Subcutaneous adipose tissue (tissue), 4 donors: ENCODE results near the gene AP3D1. TPM values are rescaled to one million over a fixed set of nuclear protein-coding genes. Genes with fewer than 3 reads are reported as not detected.

Experiments
- total RNA-seq, 4 donors: library from RNA; depleted of rRNA; stranded (reverse); fragments of >200 nt; gene quantifications; one replicate each; pipeline ENCODE4 v1.1.0, GENCODE V29; 2016
- TF ChIP-seq, protein P1 (sequence below): fragments of 450-650 bp; IDR thresholded peaks from one replicate; pipeline ENCODE4 v1.5.1; 2016; ENCODE audit warnings: low read depth, mild to moderate bottlenecking, control low read depth, antibody characterized with exemption, moderate library complexity

The AP3D1 gene
- total RNA-seq, 4 donors from 2014 or later = 46.6 to 94.0 (median 57.5) TPM

DNA sequence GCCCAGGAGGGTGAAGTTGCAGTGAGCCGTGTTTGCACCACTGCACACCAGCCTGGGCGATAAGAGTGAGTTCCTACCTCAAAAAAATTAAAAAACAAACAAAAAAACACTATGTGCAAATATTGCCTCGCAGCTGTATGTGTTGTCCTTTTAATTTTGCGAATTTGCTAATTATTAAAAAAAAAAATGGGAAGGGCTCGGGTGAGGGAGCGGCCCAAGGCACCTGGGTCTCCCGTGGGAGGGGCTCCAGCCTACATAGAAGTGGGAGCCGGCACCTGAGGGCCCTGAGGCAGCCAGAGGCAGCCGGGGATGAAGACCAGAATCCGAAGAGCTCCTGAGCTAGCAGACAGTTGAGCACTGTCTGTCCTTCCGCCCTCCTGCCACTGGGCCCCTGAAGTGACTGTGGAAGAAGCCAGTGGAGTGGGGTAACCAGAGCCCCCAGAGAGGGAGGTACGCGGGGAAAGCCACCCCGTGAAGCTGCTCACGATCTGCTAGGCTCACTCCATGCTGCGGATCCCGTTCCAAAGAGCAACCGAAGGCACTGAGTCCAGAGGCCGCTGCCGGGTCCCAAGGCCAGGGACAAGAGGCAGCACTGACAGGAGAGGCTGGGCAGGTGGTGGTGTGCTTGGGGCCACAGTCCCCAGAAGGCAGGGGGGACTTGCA is 48.2 kb downstream of the AP3D1 start:
- TF ChIP-seq, protein P1, sequence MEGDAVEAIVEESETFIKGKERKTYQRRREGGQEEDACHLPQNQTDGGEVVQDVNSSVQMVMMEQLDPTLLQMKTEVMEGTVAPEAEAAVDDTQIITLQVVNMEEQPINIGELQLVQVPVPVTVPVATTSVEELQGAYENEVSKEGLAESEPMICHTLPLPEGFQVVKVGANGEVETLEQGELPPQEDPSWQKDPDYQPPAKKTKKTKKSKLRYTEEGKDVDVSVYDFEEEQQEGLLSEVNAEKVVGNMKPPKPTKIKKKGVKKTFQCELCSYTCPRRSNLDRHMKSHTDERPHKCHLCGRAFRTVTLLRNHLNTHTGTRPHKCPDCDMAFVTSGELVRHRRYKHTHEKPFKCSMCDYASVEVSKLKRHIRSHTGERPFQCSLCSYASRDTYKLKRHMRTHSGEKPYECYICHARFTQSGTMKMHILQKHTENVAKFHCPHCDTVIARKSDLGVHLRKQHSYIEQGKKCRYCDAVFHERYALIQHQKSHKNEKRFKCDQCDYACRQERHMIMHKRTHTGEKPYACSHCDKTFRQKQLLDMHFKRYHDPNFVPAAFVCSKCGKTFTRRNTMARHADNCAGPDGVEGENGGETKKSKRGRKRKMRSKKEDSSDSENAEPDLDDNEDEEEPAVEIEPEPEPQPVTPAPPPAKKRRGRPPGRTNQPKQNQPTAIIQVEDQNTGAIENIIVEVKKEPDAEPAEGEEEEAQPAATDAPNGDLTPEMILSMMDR = no peak

- TF ChIP-seq, protein P1 = no peak
Observed at GRCh38 chr19:2101417-2102335, 49.7 kb downstream of the AP3D1 start.

- TF ChIP-seq, protein P1 = no peak
Observed at GRCh38 chr19:2100719-2101061, 50.7 kb downstream of the AP3D1 start.

GRCh38 chr19:2099937-2100718 is 51.2 kb downstream of the AP3D1 start:
- TF ChIP-seq, protein P1 = no peak

GRCh38 chr19:2099054-2099501 is 52.3 kb downstream of the AP3D1 start:
- TF ChIP-seq, protein P1 = no peak

DNA sequence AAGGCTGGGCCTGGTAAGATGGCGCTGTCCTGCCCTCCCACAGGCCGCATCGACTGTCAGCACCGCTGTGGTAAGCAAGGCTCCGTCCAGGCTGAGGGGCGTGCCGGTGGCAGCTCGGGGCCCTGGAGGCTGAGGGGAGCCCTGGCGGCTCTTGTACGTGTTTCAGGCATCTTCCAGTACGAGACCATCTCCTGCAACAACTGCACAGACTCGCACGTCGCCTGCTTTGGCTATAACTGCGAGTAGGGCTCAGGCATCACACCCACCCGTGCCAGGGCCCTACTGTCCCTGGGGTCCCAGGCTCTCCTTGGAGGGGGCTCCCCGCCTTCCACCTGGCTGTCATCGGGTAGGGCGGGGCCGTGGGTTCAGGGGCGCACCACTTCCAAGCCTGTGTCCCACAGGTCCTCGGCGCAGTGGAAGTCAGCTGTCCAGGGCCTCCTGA is 53.5 kb downstream of the AP3D1 start:
- TF ChIP-seq, protein P1 = no peak
